ENCODE measurements around the gene CD247.

The CD247 gene

DNA sequence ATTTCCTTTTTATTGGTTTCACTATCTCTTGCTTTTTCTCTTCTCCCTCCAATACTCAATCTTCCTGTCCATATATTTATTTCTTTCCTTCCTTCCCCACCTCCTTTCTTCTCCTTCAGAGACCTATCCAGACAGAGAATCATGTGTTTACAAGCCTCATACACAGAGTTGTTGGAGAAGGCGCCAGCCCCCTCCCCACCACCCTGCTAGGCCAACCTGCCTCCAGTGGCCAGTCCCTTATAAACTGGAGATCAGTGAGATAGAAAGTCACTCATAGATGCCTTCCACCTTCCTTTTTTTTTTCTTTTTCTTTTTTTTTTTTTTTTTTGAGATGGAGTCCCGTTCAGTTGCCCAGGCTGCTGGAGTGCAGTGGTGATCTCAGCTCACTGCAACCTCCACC lies 53.3 kb downstream of the CD247 start:
- no peak for FAIRE-seq
- DNase-seq (ENCODE audit: insufficient read length, low spot score) = no peak

DNA sequence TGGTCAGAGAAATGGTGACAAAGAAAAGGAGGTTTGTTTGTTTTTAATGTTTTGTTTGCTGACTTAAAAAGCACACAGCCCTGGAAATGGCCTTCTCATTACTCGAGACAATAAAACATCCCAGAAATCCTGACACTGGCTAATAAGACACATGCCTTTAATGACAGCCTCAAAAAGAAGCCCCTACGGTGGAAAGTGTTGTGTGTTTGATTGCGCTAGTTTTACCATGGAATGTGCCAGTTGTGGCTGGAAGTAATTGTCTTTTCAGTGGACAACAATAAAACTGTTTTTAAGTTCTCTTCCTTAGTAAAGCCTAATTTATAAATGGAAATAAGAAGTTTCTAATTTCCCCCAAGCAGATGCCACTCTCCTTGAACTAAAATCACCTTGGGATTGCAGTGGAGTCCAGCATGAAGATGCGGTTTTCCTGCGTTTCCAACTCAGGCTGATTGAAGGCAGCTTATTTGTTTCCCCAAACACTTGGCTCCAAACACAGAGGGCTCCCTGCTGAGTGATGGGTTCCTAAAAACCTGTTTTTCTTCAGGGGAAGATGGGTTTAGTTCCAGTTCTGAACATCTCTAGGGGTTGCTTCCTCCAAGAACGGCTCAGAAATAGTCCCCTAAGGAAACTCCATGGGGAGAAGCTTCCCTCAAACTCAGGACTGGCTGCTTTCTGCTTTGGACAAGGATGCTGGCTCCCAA lies 54.3 kb downstream of the CD247 start:
- DNase-seq (ENCODE audit: insufficient read length, low spot score) (no peak), FAIRE-seq (no peak)

DNA sequence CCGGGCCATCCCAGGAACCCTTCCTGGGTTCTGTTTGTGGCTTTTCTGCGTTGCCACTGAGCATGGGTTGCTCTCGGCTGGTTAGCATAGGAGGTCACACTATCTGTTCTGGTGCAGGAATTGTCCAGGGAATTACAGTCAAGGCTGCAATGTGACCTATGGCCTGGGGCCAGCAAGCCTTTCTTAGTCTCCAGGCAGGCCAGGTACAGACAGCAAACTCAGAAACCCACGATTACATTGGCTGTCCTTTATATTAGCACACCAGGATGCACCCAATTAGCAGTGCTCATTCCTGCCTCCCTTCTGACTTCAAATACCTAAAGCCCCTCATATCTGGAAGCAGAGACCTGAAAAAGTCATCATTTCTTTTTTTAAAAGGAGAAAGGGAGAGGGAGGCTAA lies 55.2 kb downstream of the CD247 start:
- DNase-seq (ENCODE audit: insufficient read length, low spot score) (no peak), FAIRE-seq (no peak)

DNA sequence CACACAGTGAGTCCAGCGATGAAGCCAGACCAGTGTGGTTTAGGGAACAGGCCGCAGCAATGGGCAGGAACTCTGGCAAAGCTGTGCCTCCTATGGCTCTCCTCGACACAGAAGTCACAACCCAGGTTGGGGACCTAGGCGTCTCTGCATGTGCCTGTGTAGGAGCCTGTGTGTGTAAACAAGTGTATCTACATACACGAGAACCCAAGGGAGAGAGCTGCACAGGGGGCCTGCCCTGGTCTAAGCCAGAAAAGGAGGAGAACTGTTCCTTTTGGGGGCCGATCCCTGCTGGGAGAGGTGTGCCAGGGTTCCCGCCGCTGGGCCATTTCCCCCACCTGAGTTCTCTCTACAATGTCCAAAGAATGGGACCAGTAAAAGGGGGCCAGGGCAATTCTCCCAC lies 56.0 kb downstream of the CD247 start:
- FAIRE-seq = no peak

DNA sequence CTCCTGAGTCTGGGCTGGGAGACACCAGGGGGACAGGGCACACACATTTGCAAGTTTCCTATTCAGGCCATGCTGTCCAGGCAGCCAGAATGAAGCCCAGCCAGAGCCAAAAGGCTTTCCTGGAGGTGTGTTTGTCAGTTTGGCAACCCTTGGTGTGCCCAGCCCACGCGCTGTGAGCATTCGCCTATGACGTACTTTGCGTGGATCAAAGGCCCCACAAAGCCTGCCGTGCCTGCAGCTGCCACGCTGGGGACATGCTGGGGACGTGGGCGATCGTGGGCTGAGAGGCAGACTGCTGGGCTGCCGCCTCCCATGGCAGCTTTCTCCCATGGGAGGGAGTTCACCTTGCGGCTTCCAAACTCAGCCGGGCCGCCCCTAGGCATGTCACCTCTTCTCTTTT lies 57.5 kb downstream of the CD247 start:
- FAIRE-seq = no peak

More for the DNA sequence above, 56.0 kb downstream of the CD247 start:
- no peak for DNase-seq (ENCODE audit: insufficient read length, low spot score)

DNA sequence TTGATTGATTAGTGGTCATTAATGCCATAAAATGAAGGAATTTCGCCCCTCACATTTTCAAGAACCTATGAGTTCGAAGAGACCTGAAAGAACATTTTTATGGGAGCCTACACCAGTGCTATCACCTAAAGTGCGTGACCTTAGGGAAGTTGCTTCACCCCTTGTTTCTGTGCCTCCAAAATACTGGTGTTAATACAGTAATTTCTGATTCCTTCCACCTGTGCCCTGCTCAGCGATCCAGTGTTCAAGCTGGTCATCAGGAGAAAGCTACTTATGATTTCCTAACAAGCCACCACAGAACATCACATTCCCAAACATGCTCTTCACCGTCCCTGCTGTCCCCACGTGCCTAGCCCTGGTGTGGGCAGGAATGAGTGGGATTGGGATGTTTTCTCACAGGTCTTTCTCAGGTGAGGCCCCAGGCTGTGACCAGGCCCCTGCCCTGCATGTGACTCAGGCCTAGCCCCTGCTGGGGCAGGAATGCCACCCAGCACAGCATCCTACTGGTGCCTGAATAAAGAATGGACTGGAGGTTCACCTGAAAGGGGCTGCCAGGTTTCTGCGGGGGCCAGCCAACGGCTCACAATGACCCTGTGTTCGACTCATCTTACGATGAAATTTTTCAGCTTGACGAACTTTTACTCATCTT lies 60.3 kb downstream of the CD247 start:
- FAIRE-seq = no peak

More for the DNA sequence above, 57.5 kb downstream of the CD247 start:
- no peak for DNase-seq (ENCODE audit: insufficient read length, low spot score)

DNA sequence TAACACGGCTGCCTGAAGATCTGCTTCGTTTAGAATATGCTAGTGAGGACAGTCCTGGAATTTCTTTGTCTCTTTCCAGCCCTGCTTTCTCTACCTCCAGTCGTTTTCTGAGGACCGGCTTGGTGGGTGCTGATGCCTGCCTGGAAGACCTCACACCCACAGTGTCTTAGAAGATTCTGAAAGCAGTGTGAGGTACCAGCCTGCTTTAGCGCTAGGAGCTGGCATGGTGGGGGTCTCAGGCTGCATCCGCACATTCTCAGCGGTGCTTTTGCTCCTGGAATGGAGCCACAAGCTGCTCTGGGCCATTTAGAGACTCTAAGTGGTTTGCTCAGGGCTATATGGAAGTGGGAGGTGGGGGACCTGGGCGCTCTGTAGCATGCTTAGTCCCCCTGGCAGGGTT lies 61.4 kb downstream of the CD247 start:
- DNase-seq (ENCODE audit: insufficient read length, low spot score) (no peak), FAIRE-seq (no peak)

More for the DNA sequence above, 60.3 kb downstream of the CD247 start:
- no peak for DNase-seq (ENCODE audit: insufficient read length, low spot score)

DNA sequence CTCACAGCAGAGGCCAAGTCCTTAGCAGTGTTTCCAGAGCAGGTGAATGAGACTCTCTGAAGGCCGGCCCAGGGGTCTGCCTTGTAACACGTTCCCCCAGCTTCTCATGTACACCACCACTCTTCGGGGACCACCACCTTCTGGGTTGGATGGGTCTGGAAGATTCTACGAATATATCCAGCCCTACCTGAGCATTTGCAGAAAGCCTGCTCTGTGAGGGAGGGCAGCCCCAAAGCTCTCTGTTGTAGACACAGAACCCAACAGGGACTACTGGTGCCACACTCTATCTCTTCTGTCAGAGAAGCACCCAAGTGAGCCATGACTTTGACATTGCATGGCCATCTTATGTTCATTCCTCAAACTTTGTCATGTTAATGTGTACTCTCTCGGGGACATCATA lies 61.8 kb downstream of the CD247 start:
- no peak for FAIRE-seq

DNA sequence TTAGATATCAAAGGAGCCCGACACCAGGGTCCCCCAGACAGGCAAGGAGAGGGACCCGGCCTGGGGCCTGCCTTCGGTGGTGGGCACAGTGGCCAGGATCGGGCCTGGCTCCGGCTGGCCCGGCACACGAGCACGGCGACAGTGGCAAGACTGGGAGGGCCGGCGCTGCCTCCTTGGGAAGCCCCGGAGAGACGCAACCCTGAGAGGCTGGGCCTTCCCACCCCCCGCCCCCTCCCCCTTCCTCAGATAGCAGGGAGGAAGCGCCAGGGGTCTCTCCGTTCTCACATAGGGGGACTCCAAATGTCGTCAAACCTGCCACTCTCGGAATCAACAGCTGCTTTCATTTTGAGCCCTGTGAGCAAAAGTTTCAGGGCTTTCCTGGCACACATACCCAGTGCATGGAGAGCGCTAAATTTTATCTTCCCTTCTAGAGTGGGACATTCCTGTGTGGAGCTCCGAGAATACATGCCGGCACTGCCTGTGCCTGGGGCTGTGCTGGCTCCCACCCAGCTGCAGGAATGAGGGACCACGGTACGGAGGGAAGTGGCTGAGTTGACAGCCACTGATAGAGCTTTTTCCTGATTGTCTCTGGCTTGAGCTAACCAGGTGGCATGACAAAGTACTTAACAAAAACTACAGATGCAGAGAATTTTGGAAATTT lies 62.4 kb downstream of the CD247 start:
- peak; percentile 51 for FAIRE-seq
- no peak for DNase-seq (ENCODE audit: insufficient read length, low spot score)

More for the DNA sequence above, 61.8 kb downstream of the CD247 start:
- no peak for DNase-seq (ENCODE audit: insufficient read length, low spot score)

DNA sequence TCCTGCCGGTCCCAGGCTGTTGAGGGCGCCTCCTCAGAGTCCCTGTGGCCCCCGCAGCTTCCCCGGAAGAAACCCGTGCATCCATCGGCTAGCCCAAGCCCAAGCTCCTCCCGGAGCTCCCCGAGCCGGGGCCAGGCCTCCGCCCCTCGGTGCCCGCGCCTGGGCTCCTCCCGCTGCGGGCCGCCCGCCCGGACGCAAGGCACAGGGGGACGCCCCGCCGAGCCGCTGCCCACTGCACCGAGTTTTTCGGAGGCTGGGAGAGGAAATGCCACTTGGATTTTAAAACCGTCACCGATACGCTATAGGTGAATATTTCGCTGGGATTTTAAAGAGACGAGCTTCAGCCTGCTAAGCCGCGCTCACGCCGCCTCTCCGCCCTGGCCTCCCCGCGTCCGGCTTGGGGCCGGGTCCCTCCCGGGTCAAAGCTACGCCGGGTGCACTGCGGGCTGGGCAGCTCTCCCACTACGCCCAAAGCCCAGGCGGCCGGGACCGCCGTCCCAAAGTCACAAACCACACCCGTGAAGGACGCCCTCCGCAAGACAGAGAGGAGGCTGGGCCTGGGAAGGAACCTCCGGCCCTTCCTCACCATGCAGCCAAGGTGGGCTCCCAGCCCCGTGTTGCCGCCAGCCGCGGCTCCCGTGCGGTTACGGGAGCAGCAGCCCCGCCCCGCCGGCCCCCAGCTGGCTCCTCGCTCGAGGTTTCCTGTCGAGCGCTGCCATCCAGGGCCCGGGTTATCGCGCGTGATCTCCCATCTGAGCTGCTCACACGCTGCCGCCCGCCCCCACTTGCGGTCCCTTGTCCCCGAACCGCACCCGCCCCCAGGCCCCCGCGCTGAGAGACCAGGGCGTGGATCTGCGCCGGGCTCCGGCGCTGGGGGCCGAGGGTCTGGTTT lies 63.2 kb downstream of the CD247 start:
- FAIRE-seq = no peak
- DNase-seq (ENCODE audit: insufficient read length, low spot score) = peak; percentile 61

DNA sequence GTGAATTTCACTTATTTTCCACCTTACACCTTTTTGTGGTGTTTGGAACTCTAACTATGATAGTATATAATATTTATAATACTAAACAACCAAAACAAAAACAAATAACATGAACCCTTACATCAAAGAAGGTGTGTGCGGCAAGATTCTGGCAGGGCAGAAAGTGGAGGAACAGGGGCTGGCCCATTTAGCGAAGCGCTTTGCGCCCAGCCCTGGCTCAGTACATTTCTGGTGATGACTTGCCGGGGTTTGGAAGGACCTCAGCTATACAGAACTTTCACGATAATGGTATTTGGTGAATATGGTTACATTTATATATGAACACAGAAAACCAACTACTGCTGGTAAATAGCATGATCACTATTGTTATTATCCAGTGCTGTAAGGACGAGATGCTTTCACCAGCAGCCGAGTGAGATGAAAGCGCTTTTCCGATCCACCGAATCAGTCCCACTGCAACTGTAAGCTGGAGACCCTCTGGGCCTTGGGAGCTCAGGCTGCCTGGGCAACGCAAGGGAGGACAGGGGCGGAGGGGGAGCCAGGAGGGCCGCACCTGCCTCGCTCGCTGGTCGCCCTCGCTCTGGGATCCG lies 63.9 kb downstream of the CD247 start:
- DNase-seq (ENCODE audit: insufficient read length, low spot score) (no peak), FAIRE-seq (no peak)

DNA sequence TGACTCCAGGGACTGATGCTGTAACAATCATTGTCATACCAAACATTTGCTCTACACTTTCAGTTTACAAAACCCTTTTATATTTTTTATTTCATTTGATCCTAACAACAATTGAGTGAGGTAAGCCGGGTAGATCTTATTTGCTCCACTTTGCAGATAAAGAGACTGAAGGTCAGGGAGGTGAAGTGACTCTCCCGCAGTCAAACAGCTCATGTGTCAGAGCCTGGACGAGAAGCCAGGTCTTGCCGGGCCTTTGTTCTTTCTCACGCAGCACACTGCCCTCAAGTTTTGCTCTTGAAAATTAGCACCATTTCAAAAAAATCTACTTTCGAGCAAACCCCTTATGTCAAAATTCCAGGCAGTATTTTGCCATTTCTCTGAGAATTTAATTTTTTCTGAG lies 65.2 kb downstream of the CD247 start:
- FAIRE-seq (no peak), DNase-seq (ENCODE audit: insufficient read length, low spot score) (no peak)

DNA sequence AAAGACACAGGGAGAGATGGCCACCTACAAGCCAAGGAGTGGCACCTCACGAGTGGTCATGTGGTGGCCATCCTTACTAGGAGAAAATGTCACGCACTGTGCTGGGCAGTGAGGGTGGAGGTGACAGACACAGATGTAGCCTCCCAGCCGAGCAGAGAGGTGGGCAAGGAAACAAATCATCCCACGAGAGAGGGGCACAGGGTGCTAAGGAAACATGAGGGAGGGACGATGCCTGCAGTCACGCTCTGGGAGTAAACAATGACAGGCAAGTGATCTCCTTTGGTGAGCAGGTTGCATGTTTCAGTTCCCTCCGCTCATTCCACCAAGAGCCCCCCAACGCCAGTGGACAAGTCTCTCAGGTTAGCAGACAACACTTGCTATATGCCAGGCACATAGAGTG lies 65.8 kb downstream of the CD247 start:
- FAIRE-seq (no peak), DNase-seq (ENCODE audit: insufficient read length, low spot score) (no peak)

DNA sequence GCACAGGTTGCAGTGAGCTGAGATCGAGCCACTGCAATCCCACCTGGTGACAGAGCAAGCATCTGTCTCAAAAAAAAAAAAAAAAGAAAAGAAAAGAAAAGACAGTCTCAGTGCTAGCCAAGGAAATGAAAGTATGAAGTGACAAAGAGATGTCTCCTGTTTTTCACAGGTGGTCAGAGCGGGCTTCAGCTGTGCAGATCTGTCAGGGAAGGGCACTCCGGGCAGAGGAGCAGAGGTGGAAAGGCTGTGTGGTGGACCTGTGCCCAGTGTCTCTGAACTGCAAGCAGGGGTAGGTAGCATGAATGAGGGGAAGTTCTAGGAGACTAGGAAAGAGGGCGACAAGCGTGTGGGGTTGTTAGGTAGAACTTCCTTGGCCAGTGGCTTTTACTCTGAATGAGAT lies 67.5 kb downstream of the CD247 start:
- DNase-seq (ENCODE audit: insufficient read length, low spot score) (no peak), FAIRE-seq (no peak)

DNA sequence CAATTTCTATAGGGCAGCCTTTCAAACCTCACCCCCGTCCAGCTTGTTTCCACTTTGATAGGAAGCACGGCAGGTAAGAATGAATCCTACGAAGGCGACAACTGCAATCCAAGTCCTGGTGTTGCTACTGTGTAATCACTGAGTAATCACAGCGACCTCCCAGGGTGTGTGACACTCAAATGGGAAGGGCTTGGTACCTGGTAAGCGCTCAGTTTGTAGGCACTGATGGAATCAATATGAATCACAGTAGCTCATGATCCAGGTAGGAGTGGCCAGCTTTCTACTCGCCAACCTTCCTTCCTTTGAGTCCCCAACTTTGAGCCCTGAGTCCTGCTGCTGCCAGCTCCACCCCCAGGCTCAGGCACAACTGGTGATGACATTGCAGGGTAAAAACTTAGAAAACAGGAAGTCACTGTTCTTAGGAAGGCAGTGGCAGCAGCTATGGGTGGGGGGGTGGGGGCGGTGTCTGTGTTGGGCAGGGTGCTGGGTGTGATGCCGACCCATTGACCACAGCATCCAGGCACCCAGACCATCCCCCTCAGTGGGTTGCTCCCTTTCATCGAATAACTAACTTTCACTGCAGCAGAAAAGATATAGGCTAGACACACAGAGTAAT lies 70.7 kb downstream of the CD247 start:
- FAIRE-seq = no peak
- DNase-seq (ENCODE audit: insufficient read length, low spot score) = no peak

DNA sequence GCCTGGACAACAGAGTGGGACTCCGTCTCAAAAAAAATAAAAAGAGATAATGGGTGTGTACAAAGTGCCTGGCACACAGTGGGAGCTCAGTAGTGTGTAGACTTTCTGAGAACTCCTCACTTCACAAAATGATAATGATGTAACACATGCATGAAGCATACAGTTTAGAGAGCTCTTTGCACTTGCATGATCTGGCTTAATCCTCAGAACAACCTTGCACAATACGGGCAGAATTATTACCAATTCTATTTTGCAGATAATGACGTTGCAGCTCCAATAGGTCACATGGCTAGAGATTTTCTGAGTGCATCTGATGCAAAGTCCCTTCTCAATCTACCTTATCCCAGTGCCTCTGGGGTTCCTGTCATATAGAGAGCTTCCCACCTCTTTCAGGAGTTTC lies 71.4 kb downstream of the CD247 start:
- DNase-seq (ENCODE audit: insufficient read length, low spot score) (no peak), FAIRE-seq (no peak)

DNA sequence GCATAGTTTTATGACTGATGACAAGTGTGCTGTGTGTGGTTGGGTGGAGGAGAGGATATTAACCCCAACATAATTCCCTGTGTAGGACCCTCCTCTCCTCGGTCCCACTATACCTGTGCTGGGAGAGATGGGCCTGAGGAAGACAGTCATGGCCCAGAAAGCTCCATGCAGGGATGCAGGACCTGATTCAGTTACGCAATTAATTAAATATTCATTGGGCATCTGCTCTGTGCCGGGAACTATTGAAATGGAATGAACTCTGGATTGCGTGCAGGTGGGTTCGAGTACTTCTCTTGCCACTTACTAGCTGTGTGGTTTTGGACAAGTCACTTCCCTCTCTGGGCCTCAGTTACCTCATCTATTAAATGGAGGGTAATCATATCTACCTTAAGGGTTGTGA lies 74.6 kb downstream of the CD247 start:
- FAIRE-seq (no peak), DNase-seq (ENCODE audit: insufficient read length, low spot score) (no peak)

DNA sequence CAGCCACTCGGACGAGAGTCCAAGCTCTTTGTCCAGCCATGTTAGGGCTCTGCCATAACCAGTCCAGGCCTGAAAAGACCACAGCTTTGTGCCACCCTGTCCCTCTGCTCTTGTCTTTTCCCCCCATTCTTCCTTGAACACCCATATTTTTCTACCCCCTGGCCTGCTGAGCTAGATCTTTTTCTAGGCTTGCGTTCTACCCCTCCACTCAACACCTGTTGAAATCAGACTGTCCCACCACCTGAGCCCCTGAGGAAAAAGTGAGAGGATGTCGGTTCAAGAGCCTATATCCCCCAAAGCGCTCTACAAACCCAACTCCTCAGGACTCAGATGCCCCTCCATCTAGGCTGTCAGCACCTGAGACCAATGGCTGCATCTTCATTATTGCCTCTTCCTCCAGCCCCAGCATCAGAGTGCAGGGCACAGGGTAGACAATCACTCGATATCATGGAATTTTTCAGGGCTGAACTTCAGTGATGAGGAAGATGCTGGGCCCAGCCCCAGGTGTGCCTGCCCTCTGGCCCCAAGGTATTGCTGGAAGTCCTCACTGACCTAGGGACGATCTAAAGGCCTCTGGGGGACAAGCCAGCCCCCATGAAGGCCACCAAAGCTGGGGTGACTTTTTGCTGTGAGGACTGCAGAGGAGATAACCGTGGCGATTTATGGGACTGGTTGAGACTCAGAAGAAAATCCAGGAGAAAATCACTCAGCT lies 75.3 kb downstream of the CD247 start:
- DNase-seq (ENCODE audit: insufficient read length, low spot score) = no peak
- FAIRE-seq = no peak

DNA sequence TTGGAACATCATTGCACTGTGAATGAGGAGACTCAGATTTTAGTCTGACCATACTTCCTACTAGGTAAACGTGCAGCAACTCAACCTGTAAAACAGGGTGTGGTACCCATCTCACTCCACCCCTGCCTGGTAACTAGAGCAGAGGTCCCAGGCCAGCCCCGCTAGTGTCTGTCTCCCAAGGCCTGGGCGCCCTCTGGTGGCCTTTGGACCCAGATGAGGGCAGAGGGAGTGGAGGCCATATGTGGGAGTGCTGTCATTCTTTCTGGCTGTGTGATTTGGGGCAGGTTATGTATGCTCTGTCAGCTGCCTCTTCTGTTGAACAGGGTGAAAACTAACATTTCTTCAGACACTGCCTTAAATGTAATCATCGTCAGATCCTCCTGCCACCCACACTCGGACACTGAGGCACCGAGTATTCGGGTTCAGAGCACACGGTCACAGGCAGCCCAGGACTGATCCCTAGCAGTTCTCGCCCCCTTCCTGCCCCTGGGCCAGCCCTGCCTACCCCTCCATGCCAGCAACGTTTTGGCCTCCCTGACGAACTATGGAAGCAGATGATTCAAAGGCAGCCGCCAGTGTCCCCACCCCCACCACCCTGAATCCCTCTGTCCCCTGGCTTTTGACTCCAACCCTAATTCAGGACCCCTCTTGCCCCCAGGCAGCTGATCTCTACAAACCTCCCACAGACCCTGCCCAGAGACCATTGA lies 76.0 kb downstream of the CD247 start:
- FAIRE-seq = peak; percentile 88
- peak; percentile 78 for DNase-seq (ENCODE audit: insufficient read length, low spot score)
